DMS153 treated with DMSO at 0.1 percent for 48 hours (cell line): ENCODE results near the gene GABBR2.

Source experiments
- DNase-seq: peaks from one replicate; lab custom pipeline; 2025; ENCODE audit not compliant: unreplicated experiment; lab: John Stamatoyannopoulos, UW

The GABBR2 gene

DNA sequence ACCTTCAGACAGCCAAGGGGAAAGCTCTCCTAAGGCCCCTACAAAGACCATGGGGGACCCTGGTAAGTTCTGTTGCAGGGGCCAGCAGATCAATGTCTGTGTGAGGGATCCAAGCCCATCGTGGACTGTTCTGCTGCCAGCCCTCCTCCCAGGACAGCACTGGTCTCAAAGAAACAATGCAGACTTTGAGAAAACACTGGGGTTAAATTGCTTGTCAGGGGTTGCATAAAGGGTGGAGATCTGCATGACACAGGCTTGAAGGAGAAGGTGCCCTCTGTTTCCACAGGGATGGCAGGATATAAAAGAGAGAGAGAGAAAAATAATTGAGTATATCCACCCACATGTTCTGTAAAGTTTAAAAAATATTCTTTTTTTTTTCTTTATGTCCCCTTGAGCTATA, 295.7 kb downstream of the GABBR2 start:
- no peak for DNase-seq

DNA sequence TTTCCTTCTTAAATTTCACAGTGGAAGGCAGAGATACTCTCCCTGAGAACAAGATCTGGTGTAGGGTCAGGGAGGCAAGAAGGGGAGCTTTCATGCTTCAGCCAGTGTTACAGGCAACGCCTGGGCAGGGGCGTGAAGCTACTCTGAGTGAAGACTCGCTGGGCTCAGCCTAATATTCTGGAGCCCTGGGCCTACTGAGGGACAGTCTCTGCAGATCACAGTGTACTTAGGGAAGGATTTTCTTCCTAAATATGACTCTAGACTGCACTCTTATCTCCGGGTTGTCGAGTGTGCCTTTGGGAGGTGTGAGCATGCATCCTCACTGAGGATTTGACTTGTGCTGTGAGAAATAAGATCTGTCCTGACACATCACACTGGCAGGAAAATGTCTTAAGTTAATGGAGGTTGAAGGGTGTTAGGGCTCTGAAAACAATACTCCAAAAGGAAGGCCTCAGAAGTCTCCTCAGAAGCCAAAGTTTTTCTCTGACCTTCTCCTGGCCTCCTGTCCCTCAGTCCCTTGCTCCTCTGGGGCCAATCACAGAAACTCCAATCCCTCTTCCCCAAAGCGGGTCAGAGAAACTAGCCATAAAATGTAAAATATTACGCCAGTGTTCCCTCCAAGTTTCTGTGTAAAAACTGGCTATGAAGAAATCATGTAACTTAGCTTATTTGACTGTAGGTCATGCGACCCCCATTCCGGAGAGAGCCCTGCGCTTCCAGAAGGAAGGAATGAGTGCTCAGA, 296.5 kb downstream of the GABBR2 start:
- DNase-seq, result no peak

DNA sequence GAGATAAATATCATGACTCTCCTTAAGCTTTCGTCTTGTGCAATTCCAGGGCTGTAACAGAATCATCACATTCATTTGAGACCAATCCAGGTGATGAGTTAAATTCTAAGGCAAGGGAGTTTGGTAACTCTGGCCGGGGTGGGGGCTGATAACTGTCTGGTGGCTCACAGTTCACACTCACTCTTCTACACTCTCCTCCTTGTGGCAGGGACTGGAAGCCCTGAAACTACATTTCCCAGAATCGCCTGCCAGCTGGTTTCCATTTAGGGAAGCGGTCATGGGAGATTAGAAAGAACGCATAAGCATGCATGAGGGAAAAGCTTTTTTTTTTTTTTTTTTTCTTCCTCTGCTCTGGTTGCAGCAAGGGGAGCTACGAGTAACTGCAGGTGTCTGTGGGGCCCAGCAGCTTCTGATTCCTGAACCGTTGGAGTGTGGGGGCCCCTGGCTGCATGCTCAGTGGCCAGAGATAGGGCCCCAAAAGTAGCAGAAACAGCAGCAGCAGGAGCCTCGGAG, 298.5 kb downstream of the GABBR2 start:
- DNase-seq, result no peak

DNA sequence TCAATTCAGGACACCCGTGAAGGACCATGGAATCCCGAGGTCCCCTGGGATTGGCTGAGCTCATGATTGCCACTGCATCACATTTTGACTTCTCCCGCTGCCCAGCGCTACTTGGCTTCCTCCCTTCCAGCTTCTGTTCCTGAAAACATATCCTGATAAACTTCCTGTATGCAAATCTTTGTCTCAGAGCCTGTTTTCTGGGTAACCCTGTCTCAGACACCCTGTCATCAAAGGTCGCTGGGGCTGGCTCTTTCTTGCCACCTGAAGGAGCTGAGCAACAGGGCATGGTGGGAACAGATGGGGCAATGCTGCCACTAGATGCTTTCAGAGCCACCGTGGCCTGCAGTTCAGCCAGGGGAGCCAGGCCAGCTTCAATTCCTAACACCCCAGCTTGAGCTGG, 299.0 kb downstream of the GABBR2 start:
- DNase-seq, result no peak

DNA sequence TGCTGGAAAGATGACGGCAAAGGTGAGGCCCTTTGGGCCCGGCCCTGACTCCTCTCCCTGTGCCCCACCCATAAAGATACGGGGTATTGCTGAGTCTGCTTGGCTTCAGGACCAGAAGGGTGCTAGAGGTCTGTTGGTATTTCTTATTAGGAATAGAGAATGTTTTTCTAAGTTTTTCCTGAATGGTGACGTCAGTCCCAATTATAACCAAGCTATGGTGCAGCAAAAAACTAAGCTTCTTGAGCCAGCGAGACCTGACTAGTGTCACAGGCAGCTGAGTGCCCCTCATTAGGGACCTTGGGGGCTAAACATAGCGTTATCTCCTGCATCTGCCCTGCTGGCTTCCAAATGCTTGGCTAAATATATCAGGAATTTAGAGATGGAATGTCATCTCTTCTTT, 302.3 kb downstream of the GABBR2 start:
- no peak for DNase-seq

DNA sequence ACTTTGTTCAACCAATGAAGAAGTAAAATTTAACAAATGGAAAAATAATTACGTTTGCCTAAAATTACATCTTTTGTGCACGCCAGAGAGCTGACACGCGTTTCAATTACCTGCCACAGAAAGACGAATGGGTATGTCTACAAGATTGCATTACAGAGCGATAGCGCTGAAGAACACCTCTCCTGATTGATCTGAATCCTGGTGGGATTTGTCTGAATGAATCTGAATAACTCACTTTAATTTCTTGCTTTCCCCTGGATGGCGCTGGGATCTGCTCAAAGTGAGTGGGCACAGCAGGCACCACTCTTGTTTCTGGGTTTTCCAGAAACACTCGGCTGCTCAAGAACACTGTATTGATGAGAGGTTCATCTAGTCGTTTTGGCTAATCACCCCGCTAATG, 304.5 kb downstream of the GABBR2 start:
- DNase-seq, result no peak

DNA sequence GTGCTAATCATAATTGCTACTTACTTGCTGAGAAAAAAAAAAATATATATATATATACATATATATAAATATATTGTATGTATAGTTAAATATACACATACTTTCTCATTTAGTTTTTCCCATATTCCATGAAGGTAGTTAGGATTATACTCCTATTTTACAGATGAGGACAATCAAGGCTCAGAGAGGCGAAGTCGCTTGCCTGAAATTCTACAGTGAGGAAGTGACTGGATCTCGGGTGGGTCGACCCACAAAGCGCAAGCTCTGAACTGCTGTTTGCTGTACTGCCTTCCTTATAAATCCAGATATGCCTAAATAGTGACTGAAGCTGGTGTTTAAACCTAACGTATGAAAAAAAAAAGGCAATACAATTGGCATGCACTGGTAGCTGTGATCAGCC, 305.0 kb downstream of the GABBR2 start:
- DNase-seq, result no peak

DNA sequence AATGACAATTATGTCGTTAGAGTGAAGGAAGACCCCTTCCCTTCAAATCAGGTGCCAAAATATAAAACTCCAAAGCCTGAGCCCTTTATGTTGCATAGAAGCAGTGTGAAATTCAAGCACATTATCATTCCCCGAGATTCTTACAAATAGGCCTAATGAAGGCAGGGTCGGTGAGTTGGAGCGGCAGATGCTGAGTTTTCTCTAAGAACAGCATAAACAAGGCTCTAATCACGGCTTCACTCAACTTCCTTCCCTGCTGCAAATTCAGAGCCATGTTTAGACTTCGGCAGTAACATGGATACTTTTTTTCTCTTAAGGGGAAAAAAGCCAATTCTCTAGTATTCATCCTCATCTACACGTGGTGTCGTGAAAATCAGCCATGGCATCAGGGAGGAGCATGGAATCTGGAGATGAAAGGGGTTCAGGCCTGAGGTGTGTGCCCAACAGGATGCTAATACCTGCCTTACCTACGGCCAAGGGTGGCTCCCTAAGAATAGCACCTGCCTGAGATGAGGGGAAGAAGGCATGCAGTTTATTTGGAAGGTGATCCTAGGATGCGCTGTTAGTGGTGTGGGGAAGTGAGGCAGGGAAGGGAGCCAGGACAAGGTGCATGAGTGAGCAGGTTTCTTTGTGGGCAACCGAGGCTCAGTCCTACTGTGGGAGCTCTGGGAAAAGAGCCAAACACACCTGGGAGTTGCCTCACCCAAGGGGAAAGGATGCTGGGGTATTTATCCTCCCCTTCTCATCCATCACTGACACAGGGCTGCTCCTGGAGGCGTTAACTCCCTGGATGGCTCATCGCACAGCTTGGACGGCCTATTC, 306.5 kb downstream of the GABBR2 start:
- no peak for DNase-seq

DNA sequence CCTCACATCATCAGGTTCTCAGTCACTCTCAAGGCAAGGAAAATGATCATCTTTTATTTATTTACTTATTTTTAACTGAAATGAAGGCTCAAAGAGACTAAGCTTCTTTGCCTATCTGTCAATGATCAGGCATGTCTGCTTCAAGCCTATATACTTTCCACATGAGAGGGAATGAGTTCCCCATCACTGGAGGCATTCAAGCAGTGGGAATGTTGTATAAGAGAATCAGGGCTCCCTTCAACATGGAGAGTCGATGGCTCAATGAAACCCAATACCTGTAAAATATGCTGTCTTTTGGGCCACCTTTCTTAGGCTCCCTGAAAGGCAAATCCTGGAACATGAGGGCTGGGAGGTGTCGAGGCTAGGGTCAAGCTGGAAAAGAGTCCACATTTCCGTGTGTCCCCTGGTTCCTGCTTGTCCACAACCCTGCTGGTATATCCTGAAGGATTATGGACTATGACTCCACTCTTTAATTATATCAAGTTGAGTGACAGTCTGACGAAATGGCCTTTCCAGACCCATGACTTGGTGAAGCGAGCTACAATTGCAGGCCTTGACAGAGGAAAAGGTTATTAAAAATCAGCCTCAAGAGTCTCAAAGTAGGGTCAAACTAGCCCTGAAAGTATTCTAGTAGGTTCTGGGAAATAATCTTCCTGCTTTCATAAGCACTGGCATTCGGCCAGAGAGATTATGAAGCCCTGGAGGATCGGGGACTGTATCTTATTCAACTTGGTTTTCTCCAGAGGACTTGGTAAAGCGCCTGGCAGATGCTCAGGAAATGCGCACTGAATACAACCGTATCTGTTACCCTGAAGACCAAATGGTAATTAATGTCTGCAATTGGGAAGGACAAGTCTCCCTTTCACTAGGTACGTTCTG, 307.4 kb downstream of the GABBR2 start:
- no peak for DNase-seq

DNA sequence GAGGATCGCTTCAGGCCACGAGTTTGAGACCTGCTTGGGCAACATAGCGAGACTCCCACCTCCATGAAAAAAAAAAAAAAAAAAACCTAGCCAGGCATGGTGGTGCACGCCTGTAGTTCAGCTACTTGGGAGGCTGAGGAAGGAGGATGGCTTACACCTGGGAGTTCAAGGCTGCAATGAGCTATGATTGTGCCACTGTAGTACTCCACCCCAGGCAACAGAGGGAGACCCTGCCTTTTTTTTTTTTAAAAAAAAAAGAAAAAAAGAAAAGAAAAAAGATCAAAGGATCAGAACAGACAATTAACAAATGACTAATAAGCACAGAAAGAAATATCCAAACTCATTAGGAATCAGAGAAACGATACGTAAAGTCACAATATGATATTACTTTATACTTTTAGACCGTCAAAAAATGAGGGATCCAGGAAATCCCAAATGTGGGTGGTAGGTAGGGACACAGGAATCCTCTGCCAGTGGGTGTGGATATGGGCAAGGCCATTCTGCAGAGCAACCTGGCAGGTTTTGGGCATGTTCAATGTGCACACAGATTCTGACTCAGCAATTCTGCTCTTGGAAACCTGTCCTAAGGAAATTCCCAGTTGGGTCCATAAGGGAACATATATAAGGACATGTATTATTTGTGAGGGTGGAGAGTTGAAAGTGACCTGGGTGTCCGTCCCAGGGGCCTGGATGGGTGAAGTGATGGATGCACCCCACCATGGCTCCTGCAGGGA, 308.6 kb downstream of the GABBR2 start:
- no peak for DNase-seq

DNA sequence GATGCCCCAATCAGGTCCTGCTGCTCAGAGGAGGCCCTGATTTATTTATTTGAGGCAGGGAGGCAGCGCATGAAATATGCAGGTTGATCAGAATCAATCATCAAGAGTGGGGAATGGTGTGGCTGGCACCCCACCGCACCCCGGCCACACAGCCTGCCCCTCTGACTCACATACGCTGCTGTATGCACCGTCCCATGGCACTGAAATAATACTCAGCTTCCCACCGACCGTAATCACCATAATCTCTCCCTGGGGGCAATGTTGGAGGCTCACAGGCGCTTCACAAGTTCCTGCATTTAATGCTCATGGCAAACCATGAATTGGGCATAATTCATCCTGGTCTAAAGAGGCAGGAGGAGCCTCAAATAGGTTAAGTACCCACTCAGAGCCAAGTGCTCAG, 312.1 kb downstream of the GABBR2 start:
- no peak for DNase-seq

DNA sequence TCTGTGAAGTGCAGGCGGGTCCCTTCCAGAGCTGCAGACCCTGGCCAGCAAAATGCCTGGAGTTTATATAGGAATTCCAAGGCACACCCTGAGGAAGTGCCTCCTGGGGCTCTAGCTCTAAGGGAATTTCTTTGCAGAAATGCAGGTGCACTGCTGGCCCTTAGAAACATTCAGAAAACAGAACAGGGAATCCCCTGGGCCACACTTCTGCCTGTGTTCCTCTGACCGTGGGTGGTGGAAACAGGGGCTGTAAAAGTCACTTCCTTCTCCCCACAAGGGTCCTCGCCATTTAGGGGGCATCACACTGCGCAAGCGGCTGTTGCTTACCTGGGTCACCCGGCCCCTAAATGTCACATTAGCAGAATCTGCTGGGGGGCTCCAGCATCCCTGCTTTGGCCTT, 312.5 kb downstream of the GABBR2 start:
- DNase-seq, result no peak

DNA sequence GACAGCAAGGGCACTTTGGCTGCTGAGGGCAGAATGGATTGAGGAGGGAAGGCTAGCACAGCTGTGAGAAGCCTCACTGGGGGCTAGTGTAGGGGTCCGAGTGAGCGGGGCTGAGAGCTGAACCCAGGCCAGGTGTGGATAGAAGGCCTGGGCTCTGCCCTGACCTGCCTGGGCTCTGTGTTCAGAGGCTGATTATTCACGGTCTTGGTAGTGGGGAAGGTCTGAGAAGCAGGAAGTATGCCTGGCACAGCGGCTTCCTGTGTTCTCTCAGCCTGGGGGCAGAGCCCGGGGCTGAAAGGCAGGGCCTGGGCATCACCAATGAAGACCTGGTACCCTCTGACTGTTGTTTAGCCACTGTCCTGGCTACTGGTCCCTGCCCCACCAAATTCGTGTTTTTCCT, 316.9 kb downstream of the GABBR2 start:
- no peak for DNase-seq

DNA sequence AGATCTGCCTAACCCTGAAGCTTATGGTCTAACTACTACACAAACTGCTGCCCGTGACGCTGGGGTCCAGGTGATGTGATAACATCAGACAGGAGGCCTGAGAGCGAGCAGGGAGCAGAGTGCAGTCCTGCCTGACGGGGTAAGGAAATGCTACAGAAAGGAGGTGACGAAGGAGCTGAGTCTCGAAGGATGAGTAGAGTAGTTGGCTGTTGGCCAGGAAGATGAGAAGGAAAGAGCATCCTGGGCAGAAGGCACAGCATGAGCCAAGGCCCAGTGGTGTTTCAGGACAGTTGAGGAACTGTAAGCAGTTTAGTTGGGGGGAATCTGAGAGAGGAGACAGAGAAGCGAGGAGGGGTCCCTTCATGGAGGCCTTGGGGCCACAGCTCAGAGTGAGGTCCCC, 317.3 kb downstream of the GABBR2 start:
- no peak for DNase-seq

DNA sequence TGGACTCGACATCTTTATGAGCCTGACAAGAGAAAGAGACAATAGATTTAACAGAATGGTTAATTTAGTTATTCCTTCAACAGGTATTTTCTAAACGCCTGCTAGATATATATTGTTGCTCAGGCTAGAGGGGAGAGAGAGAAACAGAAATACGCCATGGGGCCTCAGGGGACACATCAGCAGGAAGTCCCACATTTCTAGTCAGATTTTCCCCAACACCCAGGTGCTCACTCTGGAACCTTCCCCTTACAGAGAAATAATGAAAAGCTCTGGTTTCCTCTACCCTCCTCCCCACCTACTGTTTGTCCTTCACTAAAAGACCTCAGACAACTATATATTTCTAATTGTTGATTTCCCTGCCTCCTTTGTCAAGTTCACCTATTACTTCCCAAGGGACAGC, 323.0 kb downstream of the GABBR2 start:
- no peak for DNase-seq

DNA sequence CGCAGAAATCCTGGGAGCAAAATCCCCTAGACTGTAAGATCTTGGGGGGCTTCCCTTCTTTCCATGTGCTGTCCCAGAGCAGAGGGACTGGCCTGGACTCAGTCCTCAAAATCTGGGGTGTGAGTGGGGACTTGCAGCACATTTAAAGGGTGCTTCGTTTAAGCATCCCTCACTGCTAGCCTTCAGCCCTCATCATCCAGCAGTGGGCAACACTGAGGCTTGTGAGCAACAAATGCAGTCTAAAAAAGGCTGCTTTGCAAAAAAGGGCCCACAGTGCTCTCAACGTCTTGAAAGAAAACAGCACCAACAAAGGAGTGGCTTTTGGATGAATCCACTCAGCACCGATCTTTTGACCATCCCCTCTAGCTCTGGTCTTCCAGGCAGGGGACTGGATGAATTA, 325.0 kb downstream of the GABBR2 start:
- no peak for DNase-seq

DNA sequence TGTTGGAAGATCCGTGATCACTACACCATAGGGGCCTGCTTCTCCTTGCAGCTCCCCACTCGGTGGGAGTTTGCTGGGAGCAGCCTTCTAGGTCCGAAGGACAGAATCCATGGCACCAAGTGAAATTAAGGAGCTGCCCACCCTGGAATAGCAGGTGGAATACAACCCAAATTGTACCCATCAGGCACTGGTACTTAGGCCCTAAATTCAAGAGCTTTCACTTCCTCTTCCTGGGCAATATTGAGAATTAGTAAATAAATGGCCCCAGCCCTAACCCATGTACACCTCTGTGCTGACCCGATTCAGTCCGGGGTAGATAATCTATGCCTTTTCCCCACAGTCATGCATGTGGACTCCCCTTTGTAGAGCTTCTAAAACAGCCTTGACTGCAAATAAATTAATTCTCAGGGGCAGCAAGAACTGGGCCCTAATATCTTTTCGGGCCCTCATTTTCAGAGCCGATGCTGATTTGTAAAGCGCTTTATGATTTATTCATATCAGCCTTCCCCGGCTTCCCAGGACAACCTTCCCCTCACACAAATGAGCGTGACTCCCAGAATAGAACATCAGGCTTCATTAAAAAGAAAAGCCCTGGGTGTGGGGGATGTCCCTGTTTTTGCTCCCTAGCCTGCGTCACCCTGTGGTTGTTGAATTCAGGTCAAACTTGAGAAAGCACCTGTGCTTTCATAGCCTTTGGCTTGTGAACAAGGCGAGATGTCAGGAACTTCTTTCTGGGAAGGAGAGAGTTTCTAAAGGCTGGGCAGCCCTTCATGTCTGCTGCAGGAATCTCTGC, 327.2 kb downstream of the GABBR2 start:
- DNase-seq, result no peak

DNA sequence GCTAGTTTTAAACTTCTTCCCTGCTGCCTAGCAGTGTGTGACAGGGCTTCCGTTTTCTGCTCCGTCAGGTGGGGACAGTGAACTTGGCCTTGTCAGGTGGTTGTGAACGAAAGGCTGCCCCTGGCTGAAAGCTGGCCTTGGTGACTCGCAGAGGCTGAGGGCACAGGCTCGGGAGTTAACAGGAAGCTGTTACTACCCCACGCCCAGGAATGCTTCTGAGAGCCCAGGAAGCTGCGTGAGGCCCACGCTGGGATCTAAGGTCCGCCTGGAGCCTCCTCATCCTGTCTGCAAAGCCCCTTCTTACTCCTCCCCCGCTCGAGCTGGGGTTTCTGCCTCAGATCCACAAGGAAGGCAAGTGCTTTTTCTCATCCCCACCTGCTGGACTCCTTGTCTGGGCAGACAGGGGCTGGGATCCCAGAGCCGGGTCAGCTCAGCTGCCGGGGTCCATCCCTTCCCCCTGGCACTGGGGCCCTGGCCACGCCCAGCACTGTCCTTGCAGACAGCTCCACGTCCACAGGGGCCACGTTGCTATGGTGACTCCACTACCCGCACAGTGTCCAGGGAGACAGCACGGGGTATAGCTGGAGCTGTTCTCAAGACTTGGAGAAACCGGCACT, 328.6 kb downstream of the GABBR2 start:
- no peak for DNase-seq

DNA sequence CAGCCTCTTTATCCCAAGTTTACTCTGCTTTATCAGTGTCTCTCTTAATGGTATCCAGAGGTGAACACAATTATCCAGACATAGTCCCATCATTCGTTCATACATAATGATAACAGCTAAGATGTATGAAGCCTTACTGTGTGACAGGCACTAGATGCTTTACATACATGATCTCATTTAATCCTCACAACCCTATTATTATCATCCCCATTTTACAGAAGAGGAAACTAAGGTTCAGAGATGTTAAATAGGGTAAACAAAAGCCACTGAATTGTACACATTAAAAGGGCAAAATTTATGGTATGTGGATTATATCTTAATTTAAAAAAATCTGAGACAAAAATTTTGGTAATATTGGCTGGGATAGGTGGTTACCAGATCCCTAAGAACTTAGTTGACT, 329.2 kb downstream of the GABBR2 start:
- no peak for DNase-seq

DNA sequence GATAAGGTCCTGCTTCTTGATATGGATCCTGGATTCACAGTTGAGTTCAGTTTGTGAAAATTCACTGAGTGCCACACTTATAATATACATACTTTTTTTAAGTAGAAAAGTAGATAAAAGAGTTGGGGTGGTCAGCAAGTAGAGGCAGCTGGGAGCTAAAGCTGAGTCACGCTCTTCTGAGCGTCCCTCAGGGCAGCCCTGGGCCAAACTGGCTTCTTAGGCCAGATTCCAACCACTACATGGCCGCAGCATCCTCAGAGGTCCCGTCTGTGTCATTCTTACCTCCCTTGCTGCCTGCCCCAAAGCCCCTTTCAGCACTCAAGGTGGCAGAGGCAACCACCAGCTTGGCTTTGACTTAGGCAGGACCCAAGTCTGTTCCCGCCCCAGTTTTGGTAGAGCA, 329.9 kb downstream of the GABBR2 start:
- no peak for DNase-seq
